NCI-H774 (cell line): ENCODE results near the gene PCYT2.

Experiments used
- DNase-seq: peaks from one replicate; lab custom pipeline; 2025; lab: John Stamatoyannopoulos, UW

Gene PCYT2

DNA sequence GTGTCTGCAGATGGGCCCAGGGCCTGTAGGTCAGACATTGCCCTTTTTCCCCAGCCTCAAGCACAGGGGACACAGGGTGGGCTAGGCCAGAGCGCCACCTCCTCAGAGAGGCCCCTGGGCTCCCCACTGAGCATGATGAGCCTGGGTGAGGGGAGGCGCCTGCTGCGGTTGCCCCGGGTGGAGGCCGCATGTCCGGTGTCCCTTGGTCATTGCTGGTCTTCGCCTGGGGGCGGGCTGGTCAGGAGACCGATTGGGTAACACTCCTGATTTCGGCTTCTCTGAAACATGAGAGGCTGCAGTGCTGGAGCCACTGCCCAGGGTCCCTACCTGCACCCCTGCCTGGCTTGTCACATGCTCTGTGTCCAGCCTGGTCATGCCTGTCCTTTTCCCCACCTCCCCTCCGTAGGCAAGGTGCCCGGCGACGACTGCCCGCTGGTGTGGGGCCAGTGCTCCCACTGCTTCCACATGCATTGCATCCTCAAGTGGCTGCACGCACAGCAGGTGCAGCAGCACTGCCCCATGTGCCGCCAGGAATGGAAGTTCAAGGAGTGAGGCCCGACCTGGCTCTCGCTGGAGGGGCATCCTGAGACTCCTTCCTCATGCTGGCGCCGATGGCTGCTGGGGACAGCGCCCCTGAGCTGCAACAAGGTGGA is 11.6 kb downstream of the PCYT2 start:
- DNase-seq: no peak

- no peak for DNase-seq
Observed at GRCh38 chr17:81898885-81899284, 12.3 kb downstream of the PCYT2 start.

DNA sequence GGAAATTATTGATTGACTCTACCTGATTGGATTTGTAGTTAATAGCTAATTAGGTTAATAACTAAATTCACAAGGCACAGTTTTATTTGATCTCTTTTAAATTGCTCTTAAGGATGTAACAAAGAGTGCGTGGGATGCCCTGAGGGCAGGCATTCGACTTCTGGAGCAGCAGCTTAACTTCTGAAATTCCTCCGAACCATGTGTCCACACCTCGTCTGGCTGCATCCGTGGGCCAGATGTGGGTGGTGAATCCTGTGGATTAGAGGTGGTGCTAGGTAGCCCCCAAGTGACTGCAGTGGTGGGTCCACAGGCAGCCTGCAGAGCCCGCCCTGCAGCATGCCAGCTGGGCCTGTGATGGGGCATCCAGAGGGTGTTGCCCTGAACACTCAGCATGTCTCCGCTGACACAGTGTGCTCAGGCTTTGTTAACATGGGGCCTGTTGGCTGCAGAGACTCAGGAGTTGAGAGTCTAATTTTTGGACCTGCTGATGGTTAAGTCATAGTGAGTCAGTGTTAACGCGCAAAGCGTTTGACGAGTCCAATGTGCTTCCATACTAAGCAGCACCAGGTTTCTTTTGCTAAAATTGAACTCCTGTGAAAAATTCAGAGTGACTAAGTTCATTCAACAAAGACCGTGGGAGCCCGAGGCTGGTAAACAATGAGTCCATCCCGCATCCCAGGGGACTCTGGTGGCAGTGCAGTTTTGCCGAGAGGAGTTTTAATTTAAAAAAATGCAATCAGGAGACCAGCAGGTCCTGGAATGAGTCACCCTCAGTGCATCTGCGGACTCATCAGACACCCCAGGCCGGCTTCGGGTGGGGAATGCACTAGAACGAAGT is 13.0 kb downstream of the PCYT2 start:
- no peak for DNase-seq

DNA sequence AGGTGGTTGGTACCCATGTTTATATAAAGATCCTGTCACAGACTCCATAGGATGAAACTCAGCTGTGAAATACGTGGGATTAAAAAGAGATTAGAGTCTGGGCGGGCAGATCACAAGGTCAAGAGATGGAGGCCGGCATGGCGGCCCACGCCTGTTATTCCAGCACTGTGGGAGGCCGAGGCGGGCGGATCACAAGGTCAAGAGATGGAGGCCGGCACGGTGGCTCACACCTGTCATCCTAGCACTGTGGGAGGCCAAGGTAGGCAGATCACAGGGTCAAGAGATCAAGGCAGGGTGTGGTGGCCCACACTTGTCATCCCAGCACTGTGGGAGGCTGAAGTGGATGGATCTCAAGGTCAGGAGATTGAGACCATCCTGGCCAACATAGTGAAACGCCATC is 15.8 kb downstream of the PCYT2 start:
- no peak for DNase-seq

DNA sequence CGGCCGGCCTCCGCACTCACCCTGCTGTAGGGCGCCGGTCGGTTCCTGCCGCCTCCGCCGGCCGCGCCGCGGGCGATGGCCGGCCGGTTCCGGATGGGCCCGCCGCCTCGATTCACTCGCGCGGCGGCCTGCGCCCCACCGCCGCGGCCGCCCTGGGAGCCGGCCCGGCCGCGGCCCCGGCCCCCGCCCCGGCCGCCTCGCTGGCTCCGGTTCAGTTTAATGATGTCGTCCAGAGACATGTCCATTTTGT is 20.0 kb downstream of the PCYT2 start:
- DNase-seq: no peak

DNA sequence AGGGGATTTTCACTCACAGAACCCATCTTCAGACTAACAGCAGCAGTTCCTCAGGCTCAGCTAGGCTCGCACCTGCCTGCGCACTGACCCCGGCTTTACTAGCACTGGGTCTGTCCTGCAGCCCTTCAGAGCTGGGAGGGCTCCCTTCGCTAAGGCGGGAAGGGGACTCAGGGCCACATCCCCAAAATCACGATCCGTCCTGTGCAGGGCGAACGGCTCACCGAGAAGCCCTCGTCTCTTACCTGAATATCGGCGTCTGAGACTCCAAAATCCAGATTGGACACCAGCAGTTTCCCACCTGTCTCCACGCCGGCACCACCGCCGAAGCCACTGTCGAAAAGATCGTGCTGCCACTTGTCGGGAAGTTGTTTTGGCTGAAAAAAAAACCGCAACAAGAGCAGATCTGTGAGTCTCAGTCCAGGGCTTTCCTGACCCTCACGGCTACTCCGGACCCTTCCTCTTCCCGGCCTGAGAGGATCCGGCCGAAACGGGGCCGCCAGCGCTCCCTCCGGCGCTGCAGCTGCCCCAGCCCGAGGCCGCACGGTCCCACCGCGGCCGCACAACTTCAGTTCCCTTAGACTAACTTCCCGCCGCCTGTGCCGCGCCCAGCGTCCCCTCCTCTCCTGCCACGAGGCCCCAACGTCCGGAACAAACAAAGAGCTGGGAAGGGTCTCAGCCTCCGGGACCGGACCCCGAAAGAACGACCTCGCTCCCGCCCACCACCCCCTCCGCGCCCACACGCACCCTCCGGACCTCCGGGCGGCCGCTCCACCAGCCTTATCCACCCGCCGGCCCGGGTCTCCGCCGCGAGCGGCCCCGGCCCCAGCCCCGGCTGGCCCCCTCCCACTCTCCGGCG is 20.5 kb downstream of the PCYT2 start:
- DNase-seq: no peak

DNA sequence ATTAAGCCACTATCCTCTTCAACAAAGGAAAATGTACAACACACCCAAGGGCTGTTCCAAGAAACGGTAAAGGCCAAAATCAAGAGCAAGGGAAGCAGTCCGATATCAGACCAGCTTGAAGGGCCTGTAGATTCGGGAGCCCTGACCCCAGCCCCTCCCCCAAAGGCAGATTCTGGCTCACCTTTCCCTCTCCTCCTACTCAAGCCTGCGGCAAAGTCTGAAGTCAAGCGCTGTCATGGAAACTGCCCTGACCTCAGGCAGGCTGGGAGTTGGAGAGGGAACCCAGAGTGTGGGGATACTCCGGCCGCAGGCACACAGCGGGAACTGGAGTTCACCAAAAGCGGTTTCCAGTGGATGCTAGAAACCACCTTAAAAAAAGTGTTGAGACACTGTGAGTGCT is 21.6 kb downstream of the PCYT2 start:
- DNase-seq: no peak

GRCh38 chr17:81888988-81889595 is 22.1 kb downstream of the PCYT2 start:
- DNase-seq: no peak

DNA sequence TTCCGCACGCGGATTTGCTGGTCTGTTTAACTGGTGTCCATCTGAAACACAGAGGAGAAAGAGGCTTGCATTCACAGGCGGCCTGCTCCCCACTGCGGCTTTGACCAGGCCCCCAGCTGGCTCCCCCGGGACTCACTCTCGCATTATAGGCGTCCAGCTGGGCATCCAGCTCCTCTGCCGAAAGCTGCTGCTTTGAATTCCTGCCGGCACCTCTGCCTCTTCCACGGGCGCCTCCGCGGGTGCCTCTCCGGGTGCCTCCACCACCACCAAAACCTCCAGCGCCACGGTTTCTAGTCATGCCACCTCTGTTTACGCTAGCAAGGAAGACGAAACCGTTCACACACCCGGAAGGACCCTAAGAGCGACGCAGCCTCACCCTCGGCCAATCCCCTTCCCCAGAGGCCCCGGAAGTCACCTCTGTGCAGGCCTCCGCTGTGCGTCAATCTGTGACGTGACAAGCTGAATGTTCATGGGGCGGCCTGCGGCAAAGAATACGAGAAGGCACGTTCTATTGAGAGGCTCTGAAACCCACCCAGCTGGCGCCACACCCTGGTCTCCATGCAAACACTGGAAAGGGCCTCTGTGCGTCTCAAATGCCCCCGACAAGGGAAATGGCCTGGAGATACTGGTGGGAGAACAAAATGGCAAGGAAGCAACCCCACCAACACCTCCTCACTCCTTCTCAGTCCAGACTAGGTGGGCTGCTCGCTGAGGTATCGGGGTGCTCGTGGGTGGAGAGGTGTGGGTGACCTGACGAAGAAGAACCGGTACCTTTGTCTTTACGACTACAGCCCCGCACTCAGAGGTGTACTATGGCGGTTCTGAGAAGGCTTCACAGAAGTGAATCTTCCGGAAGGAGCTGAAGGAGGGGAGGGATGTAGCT is 22.9 kb downstream of the PCYT2 start:
- no peak for DNase-seq

GRCh38 chr17:81885869-81886548 is 25.2 kb downstream of the PCYT2 start:
- DNase-seq: no peak

DNA sequence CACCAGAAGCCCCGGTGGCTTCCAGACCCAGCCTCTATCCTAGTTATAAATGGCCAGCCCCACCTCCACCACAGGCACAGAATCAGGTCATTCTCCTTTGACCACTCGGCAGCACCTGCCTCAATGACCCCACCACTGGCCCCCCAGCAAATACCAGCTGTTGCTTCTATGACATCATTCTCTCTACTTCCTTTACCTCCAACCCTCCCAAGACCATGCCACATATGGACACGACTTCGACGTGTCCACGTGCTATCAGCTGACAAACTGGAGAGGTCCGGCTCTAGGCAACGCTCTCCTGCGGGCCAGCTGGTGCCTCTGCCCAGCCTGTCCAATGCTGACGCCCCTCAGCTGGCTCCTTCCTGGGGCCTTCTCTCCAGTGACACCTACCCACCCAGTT is 25.7 kb downstream of the PCYT2 start:
- no peak for DNase-seq

GRCh38 chr17:81884968-81885367 is 26.2 kb downstream of the PCYT2 start:
- no peak for DNase-seq

DNA sequence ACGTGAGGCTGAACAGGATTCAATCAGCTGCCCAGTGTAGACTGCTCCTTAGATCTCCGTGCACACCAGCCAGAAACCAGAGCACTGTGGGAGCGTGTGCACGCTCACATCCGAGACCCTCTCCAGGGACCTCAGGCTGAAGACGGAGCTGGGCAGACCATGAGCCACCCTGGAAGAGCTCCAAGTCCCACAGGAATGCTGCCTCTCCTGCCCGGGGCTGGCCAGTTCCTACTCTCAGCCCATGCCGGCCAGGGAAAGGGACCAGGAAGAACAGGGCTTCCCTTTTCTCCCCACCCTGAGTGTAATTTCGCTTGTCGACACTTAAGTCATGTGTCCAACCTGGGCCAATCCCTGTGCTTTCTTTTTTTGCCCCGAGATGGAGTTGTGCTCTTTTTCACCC is 26.7 kb downstream of the PCYT2 start:
- no peak for DNase-seq

GRCh38 chr17:81879121-81879520 is 32.1 kb downstream of the PCYT2 start:
- DNase-seq: no peak

DNA sequence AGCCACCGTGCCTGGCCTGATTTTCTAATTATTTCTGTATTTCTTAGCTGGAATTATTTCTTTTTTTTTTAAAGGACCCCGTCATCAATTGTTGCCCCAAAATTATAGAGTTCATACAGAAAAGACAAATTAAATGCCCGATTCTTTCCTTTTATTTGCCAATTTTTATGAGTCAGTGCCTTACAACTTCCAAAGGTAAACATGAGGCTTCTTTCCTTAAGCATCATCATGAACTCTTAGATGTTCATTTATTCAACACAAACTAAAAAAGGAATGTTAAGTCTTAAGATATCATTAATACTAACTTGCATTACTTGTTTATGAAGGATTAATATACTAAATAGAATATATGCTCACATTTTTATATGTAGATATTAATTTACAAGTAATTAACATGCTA is 32.9 kb downstream of the PCYT2 start:
- DNase-seq: no peak

- DNase-seq: no peak
Observed at GRCh38 chr17:81877569-81877968, 33.6 kb downstream of the PCYT2 start.

- peak; percentile 96 for DNase-seq
Observed at GRCh38 chr17:81871387-81872230, 39.6 kb downstream of the PCYT2 start.

GRCh38 chr17:81870981-81871386 is 40.2 kb downstream of the PCYT2 start, which contains the start of gene ARHGDIA:
ARHGDIA (minus strand) TSS chr17:81871337; CDS start chr17:81869930, 1,407 bp downstream.
- no peak for DNase-seq

DNA sequence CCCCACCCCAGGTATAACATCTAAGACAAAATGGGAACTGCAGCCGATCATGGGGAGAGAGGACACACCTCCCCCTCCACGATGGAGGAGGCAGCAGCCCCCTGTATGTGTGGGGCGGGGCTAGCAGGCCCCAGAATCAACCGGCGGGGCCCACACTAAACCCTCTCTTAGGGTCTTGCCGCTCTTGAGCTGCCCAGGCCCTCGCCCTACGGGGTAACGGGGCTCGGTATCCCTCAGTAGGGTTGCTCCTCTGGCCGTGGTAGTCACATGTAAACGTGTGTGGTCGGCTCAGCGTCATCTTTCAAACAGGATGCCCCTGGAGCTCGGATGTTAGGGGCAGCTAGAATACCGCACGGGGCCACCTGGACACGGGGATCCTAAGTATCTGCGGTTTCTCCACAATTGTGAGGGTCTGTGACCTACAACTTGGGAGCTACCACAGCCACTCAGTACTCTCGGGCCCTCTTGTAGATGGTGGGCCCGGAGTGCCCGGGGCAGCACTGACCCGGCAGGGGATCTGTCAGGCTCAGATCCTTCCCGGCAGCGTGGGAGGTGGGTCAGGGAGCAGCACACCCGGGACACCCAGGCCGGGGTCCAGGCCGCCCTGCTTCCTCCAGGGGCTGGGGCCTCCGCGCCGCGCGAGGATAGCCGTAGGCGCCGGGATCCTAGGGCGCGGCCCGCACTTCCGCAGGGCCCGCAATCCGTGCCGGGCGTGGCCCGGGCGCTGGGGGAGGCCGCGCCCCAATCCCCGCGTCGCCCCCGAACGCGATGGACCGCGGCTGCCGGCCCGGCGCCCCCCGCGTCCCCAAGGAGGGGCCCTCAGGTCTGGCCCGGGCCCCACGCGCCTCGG is 40.8 kb downstream of the PCYT2 start:
- DNase-seq: no peak
